AG09319 (cell line): ENCODE results near the gene KCNJ6.

Experiments used
- DNase-seq: peaks from one replicate; pipeline ENCODE4 v3.0.0-alpha.2; 2010; ENCODE audit warnings: low read depth; ENCODE audit errors: extremely low read depth
- TF ChIP-seq, protein P1 (sequence below): IDR thresholded peaks from 2 replicates; pipeline ENCODE4 v1.5.1; 2011; ENCODE audit warnings: low read depth, mild to moderate bottlenecking, inconsistent platforms, low read length, moderate library complexity

KCNJ6 gene

DNA sequence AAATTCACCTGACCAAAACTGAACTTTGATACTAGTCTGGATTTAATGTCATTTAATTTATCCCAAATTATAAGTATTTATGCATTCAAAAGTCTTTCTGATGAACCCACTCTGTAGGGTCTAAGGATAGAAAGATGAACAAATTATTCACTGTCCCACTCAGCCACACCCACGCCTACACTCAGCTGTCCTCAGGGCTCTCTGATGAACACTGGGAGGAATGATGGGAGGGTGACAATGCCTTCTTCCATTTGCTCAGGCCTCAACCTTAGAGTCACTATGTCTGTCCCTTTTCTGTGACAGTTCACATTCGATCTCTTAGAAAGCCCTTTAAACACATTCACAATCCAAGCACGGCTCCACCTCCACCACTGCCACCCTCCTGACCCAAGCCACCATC, 41.8 kb downstream of the KCNJ6 start:
- no peak for DNase-seq
- TF ChIP-seq, protein P1, sequence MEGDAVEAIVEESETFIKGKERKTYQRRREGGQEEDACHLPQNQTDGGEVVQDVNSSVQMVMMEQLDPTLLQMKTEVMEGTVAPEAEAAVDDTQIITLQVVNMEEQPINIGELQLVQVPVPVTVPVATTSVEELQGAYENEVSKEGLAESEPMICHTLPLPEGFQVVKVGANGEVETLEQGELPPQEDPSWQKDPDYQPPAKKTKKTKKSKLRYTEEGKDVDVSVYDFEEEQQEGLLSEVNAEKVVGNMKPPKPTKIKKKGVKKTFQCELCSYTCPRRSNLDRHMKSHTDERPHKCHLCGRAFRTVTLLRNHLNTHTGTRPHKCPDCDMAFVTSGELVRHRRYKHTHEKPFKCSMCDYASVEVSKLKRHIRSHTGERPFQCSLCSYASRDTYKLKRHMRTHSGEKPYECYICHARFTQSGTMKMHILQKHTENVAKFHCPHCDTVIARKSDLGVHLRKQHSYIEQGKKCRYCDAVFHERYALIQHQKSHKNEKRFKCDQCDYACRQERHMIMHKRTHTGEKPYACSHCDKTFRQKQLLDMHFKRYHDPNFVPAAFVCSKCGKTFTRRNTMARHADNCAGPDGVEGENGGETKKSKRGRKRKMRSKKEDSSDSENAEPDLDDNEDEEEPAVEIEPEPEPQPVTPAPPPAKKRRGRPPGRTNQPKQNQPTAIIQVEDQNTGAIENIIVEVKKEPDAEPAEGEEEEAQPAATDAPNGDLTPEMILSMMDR, result no peak

DNA sequence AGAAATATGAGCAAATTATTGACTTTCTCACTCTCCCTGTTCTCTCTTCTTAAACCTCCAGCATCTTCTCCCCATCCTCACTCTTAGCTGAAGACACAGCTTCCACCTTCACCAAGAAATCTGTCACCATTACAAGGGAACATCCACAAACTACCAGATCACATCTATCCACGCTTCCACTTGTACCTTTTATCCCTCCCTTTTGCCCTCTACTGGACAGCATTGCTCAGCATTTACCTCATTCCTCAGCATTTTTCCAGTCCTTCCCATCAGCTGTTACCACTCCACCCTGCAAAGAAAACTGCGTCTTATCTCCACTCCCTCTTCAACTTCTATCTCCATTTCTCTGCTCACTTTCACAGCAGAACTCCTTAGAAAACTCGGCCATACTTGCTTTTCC, 42.6 kb downstream of the KCNJ6 start:
- DNase-seq, result no peak
- TF ChIP-seq, protein P1, result no peak; the same call in none of the 2 replicates

DNA sequence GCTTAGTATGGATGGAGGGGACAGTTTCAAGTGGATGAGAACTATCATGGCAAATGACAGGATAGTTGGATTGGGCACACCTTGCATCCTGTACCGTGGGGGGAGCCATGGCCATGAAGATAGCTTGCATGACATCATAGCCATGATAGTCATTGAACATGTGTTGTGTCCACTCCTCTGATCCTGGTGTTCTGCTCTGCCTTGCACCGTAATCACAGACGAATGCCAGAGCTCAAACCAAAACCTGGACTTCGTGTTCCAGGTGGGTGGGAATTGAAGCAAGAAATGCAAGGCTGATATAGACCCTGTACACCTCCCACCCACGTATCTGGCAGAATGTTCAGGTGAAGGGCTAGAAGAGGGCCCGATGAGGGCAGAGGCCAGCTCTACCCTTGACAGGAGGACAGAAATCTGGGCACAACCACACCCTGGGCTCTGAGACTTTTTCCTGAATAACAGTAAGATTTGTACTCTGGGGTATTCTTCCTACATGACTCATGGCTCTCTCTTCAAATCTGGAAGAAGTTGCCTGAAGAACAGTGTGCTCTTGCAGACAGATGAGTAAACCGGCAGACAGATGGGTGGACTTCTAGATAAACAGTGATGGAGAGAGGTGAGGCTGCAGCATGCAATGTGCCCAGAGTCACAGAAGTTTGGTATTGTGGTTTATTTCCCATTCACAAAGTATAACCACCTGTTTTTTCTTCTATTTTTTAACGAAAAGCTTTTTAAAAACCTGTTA, 45.0 kb downstream of the KCNJ6 start:
- TF ChIP-seq, protein P1, result no peak
- no peak for DNase-seq

DNA sequence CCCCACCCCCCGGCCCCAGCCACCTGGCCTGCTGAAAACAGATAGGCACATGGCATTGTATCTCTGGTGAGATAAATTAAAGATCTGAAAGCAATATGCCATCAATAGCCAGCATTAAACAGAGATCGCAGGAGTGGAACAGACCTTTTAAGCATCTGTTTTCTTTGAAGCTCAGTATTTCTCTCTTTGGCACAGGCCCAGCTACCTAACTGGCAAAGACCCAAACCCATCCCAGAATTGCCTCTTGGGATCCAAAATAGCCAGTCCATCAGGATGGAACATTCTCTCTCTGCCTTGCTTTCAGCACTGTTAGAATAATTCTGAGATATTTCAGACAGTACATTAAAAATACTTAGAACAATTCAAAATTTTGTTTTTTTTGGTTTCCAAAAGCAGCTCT, 46.0 kb downstream of the KCNJ6 start:
- TF ChIP-seq, protein P1, result no peak
- DNase-seq, result no peak

DNA sequence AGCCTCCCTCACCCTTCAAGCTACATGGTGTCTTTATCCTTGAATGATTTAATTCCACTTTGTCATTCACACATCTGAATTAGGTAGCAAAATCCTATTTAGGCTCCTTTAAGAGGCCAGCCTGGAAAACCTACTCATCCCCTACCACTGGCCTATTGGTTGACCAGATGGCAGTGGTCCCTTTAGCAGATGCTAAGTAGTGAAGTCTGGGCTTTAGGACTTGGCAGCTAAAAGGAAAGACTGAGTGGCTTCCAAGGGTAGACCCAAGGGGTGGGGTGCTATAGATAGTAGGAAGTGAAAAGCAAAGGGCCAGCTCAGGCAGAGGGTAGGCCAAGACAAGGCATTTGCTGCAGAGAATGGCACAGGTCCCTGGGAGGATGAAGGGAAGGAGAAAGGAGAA, 46.6 kb downstream of the KCNJ6 start:
- DNase-seq, result no peak
- TF ChIP-seq, protein P1, result no peak

DNA sequence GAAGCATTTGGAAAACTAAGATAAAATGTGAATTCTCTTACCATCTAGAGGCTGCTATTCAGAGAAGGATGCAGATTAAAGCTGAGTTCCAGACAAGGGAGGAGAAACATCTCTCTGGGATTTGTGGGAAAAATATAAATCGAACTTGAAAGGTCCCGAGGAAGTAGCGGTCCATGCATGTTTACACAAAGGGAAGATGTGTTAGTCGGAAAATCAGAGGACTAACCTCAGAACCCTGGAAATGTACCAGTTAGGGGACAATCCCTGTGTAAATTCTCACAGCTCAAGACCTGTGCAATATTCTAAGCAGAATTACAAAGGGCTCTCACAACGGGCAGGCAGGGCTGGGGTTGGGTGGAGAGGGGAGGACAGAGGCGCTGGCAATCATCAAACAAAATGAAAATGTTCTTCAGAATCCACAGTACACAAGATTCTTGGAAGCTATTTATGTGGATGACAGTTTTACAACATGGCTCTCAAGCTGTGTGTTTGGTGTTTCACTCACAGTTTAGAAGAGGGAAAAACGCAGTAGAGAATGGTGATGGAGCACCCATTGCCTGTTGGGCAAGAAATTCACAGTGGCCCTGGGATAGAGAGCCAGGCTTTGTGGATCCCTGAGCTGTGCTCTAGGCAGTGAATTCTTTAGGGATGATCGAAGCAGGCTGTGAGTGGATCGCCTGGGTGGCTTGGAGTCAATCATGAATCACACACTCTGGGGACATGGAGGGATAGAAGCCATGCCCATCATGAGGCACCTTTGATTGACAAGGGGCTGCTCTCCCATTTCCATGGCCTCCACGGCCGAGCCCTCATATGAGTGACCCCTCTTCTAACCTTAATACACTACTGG, 47.6 kb downstream of the KCNJ6 start:
- no peak for DNase-seq
- TF ChIP-seq, protein P1, result no peak

DNA sequence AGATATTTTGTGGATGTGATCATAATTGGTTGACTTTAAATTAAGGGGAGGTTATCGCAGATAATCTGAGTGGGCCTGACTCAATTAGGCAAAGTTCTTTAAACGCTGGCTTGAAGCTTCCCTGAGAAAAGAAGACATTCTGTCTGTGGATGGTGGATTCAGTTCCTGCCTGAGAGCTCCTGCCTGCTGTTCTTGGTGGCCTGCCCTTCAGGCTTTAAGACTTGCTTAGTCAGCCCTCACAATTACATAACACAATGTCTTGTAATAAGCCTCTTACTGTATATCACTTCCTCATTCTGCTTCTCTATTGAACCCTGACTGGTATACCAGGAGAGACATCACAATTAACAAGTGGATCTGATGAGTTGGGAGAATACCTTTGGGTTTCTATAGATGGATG, 50.2 kb downstream of the KCNJ6 start:
- TF ChIP-seq, protein P1, result no peak
- no peak for DNase-seq
